DMS114 treated with DMSO at 0.1 percent for 48 hours (cell line): ENCODE results near the gene UNC5B.
"Not testable (repeated sequence)": the region's sequence is repeated elsewhere in the genome, so short reads cannot be mapped to it uniquely, and the experiment has no call there.

Experiments used
- DNase-seq: peaks from one replicate; lab custom pipeline; 2025; ENCODE audit not compliant: unreplicated experiment; lab: John Stamatoyannopoulos, UW

The UNC5B gene

DNA sequence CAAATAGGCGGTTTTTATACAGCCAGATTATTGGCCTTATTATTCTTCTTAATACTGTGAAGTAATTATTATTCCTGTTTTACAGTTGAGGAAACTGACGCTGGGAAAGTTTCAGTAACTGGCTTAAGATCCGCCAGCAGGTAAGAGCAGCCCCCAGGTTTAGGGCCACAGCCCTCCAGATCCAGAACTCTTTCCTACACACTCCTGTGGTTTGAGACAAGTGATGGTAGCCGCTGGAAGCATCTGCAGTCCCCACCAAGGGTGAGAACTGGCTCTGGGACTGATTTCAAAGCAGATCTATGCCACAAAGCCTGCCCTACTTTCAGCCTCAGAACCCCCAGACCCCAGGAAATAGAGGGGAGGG is 3.0 kb upstream of the UNC5B start:
- no peak for DNase-seq

GRCh38 chr10:71209731-71210541 is 2.4 kb upstream of the UNC5B start:
- no peak for DNase-seq

DNA sequence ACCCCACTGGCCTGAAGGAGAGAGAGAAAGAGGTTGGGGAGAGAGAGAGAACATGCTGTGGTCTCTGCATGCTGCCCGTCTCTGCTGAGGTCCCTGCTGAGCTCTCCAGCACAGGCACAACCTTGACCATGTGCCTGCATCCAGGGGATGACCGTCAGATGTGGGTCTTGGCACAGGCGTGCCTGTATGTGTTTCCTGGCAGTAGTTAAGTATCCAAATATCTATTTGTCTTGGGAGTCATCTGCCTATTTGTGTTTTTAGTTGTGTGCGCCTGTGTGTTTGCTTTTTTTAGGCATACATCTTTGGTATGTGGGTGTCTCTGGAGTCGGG is 1.9 kb upstream of the UNC5B start:
- no peak for DNase-seq

GRCh38 chr10:71211053-71211452 is 1.3 kb upstream of the UNC5B start:
- DNase-seq, result no peak

DNA sequence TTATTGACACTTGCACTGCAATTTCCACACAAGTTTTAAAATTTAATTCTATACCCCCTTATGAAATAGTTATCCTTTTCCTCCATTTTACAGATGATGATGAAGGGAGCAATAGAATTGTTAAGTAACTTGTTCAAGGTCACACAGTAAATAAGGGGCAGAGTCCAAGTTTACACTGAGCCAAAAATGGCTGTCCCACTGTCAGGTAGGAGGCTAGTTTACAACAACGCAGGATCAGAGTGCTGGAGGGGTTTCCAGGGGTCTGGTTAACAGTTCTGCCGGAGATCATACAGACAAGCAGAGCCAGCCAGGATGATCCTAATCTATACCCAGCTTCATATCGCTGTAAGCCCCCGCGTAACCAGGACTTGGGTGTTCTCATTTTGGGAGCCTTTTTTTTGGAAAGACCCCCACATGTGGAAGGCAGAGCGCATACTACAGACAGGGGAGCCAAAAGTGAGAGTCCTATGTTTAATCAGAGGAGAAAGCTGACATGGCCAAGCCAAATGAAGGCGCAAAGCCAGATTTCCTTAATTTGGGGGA is 524 bp upstream of the UNC5B start:
- DNase-seq, result no peak

DNA sequence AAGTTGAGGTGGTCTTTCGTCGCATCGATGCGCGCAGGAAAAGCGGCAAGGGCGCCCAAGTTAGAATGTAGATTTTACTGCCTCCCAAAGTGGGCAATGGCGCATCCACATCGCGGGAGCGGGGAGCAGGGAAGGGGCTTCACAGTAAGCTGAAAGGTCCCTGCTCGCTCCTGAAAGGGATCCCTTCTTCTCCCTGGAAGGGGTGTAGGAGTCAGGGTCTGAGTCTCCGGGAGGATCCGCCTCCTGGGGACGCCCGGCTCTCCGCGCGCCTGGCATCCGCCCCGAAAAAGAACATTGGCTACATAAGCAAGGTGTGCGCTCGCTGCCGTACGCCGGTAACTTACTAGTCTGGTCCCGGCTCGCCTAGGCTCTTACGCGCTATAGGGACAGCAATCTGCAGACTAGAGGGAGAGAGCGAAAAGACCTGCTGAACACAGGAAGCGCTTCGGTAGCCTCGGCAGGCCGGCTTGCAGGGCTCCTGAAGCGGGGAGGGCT is 804 bp downstream of the UNC5B start:
- peak; percentile 39 for DNase-seq

GRCh38 chr10:71213761-71214440 is 1.5 kb downstream of the UNC5B start:
- peak; percentile 30 for DNase-seq

- DNase-seq, result no peak
Observed at GRCh38 chr10:71214641-71215559, 2.5 kb downstream of the UNC5B start.

DNA sequence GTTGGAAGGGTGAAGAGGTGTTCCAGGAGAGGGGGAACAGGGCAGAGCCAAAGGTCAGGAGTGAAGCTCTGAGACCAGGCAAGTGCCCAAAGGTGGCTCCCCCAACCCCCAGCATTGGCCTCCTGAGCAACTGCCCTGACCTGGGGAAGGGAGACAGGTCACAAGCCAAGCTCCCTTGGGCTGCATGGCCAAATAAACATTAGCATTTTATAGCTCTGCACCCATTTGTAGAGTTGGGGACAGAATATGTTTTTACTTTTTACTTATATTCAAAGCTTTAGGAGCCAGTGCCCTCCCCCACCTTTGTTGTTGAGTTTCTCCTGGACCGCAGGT is 4.0 kb downstream of the UNC5B start:
- DNase-seq, result no peak

- no peak for DNase-seq
Observed at GRCh38 chr10:71216751-71217265, 4.4 kb downstream of the UNC5B start.

DNA sequence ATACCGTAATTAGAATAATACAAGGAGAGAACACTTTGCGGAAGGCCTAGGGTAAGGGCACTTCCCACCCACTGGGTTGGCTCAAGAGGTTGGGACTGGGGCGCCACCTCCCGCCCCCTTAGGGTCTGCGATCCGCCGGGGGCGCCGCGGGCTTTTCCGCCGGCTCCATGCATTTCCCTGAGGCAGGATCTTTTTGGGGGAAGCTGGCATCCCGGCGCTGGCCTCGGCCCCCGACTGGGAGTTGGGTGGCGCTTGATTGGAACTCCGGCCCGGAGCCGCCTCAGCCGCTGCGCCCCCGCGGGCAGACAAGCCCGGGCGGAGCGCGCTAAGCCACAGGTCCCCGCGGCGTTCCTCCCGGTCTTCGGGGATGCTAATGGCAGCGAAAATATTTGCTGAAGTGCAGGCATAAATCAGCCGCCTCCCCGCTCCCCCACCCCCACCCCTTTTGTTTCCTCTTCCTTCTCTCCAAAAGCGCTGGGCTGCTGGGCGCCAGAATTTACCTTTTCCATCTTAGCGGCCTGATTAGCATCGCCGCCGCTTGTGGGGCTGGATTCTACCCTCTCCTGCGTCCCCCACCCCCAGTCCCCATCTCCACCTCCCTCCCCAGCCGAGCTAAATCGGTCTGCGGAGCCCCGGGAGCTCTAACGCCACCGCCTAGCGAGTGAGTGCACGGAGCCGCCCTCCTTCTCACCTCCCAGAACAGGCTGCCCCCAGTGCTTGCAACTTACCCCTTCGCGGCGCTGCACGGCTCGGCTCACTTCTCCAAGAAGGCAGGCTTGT is 5.1 kb downstream of the UNC5B start:
- DNase-seq, result no peak

DNA sequence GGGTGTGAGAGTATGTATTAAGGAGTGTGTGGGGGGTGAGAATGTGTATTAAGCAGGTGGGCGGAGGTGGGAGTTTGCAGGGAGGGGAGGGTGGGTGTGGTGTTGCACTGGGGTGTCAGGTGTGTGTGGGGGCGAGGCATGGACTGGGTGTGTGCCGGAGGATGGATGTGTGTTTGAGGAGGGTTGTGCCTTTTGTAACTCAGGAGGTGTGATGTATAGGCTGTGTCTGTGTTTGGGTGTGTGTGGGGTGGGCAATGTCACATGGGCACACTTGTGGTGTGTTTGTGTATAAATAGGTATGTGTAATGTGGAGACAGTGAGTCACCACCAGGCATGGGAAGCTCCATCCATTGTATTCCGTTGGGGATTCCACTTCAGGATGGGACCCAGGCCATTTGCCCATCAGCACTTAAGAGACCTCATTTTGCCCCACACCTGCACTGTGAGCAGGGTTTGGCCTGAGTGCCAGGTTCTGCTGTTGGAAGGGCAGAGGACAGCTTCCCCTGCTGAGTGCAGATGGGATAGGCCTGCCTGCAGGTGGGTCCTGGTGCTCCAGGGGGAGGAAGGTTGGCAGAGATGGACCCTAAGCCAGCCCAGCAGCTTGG is 5.8 kb downstream of the UNC5B start:
- no peak for DNase-seq

DNA sequence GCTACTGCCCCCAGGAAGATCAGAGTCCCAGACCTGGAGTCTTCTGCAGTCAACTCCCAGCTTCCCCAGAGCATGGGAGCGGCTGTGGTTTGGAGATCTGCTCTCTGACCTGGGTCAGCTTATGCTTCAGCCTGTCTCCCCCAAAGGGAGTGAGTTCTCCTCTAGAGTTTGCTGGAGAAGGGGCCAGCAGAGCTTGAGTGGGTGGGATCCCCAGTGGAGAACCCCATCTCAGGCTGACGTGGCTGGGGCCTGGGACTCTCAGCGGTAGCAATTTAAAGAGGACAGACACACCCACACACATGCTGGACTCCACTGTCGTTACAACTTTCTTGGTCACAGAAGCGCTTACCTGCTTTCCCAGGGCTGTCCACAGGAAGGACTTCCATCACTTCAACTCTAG is 6.3 kb downstream of the UNC5B start:
- DNase-seq, result no peak

DNA sequence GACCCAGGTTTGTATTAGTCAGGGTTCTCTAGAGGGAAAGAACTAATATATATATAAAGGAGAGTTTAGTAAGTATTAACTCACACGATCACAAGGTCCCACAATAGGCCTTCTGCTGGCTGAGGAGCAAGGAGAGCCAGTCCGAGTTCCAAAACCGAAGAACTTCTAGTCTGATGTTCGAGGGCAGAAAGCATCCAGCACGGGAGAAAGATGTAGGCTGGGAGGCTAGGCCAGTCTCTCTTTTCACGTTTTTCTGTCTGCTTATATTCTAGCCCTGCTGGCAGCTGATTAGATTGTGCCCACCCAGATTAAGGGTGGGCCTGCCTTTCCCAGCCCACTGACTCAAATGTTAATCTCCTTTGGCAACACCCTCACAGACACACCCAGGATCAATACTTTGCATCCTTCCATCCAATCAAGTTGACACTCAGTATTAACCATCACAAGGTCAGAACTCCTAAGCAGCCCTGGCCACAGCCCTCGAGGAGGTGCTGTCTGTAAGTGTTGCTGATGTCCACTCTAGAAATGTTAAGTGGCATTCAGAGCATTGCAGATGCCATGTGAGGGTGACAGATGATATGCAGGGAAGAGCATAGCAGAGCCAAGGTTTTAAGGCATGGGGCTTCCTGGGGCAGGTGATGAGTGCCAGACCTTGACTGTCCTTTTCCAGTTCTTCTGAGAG is 7.0 kb downstream of the UNC5B start:
- DNase-seq, result not testable (repeated sequence)

- no peak for DNase-seq
Observed at GRCh38 chr10:71219918-71220688, 7.7 kb downstream of the UNC5B start.

GRCh38 chr10:71220689-71221540 is 8.5 kb downstream of the UNC5B start:
- DNase-seq, result no peak

DNA sequence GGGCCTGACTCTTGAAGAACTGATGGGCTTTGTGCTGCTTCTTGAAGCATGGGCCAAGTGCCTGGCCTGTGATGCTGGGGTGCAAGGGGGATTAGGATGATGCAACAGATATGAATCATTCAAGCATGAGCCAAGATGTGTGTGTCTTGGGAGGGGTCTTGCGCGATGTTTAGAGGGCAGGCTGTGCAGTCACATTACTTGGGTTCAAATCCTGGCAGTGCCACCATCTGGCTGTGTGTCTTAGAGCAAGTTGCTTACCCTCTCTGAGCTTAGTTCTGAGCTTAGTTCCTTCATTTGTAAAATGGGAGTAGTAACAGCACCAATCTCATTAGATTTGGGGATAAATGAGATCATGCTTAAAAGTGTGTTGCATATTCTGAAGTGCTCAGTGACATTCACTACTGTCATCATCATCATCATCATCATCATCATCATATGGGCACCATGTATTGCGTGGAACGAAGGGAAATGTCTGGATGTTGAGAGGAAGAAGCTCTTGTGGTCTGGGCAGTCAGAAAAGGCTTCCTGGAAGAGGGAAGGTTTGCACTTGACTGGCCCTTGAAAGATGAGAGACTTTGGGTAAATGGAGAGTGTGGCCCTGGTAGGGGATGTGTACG is 9.3 kb downstream of the UNC5B start:
- DNase-seq, result no peak
